Measurements from ENCODE around the gene ZNF770.

The ZNF770 gene

DNA sequence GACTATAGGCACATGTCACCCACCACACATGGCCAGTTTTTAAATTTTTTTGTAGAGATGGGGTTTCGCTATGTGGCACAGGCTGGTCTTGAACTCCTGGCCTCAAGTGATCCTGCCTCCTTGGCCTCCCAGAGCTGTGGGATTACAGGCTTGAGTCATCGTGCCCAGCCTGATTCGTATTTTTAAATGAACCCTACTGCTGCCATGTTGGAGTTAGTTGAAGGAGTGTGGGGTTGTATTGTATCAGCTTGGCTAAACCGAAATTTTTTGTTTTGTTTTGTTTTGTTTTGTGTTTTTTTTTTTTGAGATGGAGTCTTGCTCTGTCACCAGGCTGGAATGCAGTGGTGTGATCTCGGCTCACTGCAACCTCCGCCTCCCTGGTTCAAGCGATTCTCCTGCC lies 11.8 kb upstream of the ZNF770 start:
- Mint-ChIP-seq H3K4me3 (no peak overlapping the region), H3K27ac (no peak overlapping the region), H3K36me3 (ENCODE audit: low read depth) (no peaks in the 10 kb centered on the region), H3K4me1 (no peaks in the 10 kb centered on the region), H3K9me3 (peaks cover 4% of the 10 kb centered on the region), H3K27me3 (ENCODE audit: low read depth, poor library complexity) (peaks cover 4% of the 10 kb centered on the region)
- DNase-seq, result no peak
- TF ChIP-seq, protein P1, sequence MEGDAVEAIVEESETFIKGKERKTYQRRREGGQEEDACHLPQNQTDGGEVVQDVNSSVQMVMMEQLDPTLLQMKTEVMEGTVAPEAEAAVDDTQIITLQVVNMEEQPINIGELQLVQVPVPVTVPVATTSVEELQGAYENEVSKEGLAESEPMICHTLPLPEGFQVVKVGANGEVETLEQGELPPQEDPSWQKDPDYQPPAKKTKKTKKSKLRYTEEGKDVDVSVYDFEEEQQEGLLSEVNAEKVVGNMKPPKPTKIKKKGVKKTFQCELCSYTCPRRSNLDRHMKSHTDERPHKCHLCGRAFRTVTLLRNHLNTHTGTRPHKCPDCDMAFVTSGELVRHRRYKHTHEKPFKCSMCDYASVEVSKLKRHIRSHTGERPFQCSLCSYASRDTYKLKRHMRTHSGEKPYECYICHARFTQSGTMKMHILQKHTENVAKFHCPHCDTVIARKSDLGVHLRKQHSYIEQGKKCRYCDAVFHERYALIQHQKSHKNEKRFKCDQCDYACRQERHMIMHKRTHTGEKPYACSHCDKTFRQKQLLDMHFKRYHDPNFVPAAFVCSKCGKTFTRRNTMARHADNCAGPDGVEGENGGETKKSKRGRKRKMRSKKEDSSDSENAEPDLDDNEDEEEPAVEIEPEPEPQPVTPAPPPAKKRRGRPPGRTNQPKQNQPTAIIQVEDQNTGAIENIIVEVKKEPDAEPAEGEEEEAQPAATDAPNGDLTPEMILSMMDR (IDR thresholded peaks at IDR 0.05), result no peak

DNA sequence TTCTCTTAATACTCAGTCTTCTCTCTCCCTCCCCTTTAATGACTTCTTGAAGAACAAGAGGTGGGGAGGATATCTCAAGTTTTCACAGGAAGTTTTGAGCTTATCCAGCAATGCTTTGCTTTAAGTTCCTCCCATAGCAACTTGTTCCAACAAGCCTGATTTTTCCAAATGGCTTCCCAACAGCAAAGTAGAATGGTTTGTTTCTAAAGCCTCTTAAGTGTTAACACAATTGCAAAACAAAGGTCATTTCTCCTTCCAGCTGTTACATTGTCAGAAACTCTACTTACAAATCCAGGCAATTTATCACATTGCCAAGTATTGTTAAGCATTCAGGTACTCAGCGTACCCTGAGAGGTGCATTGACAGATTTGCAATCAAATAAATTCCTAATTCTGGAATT lies 6.8 kb upstream of the ZNF770 start:
- Mint-ChIP-seq H3K36me3 (ENCODE audit: low read depth) (no peaks in the 10 kb centered on the region), H3K27me3 (ENCODE audit: low read depth, poor library complexity) (peaks cover 23% of the 10 kb centered on the region), H3K4me1 (peaks cover 6% of the 10 kb centered on the region), H3K27ac (no peak overlapping the region), H3K4me3 (no peak overlapping the region), H3K9me3 (peaks cover 4% of the 10 kb centered on the region)
- no peak for DNase-seq
- TF ChIP-seq, protein P1 (IDR thresholded peaks at IDR 0.05), result no peak

- Mint-ChIP-seq H3K36me3 (ENCODE audit: low read depth) (no peaks in the 10 kb centered on the region), H3K4me3 (no peak overlapping the region), H3K27me3 (ENCODE audit: low read depth, poor library complexity) (peaks cover 26% of the 10 kb centered on the region), H3K9me3 (peaks cover 4% of the 10 kb centered on the region), H3K27ac (no peak overlapping the region), H3K4me1 (peaks cover 6% of the 10 kb centered on the region)
- DNase-seq, result no peak
- TF ChIP-seq, protein P1 (IDR thresholded peaks at IDR 0.05), result no peak
Measured at GRCh38 chr15:34993877-34994276, 5.8 kb upstream of the ZNF770 start.

GRCh38 chr15:34993412-34993811 lies 5.3 kb upstream of the ZNF770 start:
- peaks cover 26% of the 10 kb centered on the region for H3K27me3 Mint-ChIP-seq (ENCODE audit: low read depth, poor library complexity)
- H3K27ac Mint-ChIP-seq, result no peak overlapping the region
- TF ChIP-seq, protein P1 (IDR thresholded peaks at IDR 0.05), result no peak
- DNase-seq, result no peak
- no peaks in the 10 kb centered on the region for H3K36me3 Mint-ChIP-seq (ENCODE audit: low read depth)
- H3K4me3 Mint-ChIP-seq, result no peak overlapping the region
- H3K4me1 Mint-ChIP-seq, result peaks cover 6% of the 10 kb centered on the region
- H3K9me3 Mint-ChIP-seq, result peaks cover 4% of the 10 kb centered on the region

DNA sequence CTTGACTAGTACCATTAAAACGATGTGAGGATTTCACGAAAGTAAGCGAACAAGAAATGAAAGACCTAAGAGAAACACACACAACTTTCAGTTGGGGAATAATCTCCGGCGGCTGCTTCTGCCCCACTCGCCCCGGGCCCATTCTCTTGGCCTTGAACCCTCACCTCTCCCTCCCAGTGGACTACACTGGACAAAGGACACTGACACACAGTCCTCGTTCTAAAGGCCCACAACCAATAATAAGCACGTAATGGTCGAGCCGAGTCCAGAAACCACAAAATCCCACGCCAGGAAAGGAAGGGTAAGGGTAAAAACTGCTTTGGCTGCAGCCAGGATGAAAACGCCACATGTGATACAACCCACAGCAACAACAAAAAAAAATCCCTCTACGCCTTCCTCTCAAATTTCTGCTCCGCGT lies 469 bp downstream of the ZNF770 start:
- H3K4me3 Mint-ChIP-seq, result peak overlapping the region; percentile 98
- peaks cover 11% of the 10 kb centered on the region for H3K36me3 Mint-ChIP-seq (ENCODE audit: low read depth)
- H3K4me1 Mint-ChIP-seq, result peaks cover 37% of the 10 kb centered on the region
- peaks cover 17% of the 10 kb centered on the region for H3K27me3 Mint-ChIP-seq (ENCODE audit: low read depth, poor library complexity)
- TF ChIP-seq, protein P1 (IDR thresholded peaks at IDR 0.05), result no peak
- peak; percentile 15 for DNase-seq
- peak overlapping the region; percentile 95 for H3K27ac Mint-ChIP-seq
- no peaks in the 10 kb centered on the region for H3K9me3 Mint-ChIP-seq

- Mint-ChIP-seq H3K27me3 (ENCODE audit: low read depth, poor library complexity) (peaks cover 12% of the 10 kb centered on the region), H3K4me3 (peak overlapping the region; percentile 98), H3K9me3 (no peaks in the 10 kb centered on the region), H3K4me1 (peaks cover 37% of the 10 kb centered on the region), H3K27ac (peak overlapping the region; percentile 95), H3K36me3 (ENCODE audit: low read depth) (peaks cover 18% of the 10 kb centered on the region)
- TF ChIP-seq, protein P1 (IDR thresholded peaks at IDR 0.05), result no peak
- DNase-seq, result peak; percentile 45
Measured at GRCh38 chr15:34986771-34987480, 1.2 kb downstream of the ZNF770 start.
